Activated CD8-positive, alpha-beta memory T cell treated with anti-CD3 and anti-CD28 coated beads, Interleukin-2, amount 50 U/mL, for 4 hours (primary cell): ENCODE measurements around the gene VAT1.

ENCODE experiments used
- DNase-seq: peaks from one replicate; pipeline ENCODE4 v3.0.0-alpha.2; 2020

The VAT1 gene

DNA sequence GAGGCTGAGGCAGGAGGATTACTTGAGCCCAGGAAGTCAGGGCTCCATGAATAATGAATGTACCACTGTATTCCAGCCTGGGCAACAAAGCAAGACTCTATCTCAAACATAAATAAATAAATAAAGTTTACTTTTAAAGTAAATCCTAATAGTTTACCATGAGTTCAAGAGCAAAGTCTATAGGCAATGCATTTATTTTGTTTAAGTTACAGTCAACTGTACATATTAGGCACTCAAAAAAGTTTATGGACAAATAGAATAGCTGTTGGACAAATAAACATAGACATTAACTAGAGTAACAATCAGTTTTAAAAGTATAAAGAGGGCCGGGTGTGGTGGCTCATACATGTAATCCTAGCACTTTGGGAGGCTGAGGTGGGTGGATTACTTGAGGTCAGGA is 54.3 kb downstream of the VAT1 start:
- DNase-seq: no peak
